ENCODE results near the gene CACNA1I.

CACNA1I gene

DNA sequence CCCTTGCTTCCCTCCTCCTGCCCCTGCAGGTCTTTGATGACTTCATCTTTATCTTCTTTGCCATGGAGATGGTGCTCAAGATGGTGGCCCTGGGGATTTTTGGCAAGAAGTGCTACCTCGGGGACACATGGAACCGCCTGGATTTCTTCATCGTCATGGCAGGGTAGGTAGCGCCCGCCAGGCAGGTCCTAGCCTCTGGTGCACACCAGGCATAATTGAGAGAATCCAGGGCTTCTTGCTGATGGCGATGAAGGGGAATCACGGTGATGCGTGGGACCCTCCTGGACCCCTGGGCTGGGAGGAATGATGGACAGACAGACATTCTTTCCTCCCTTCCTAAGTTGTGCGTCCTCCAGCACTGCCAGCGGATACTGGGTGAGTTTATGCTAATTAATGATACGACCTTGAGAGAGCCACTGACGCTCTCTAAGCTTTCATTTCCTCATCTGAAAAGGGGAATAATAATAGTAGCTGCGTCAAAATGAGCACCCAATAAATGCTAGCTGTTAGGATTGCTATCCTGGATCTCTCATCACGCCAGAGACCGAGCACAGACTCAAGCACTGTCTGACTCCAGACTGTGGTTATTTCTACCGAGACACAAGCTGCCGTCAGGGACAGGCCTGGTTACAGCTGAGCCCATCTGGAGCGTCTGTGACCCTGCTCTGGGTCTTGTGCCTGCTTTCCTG is 30.1 kb downstream of the CACNA1I start:
- no peak for DNase-seq

GRCh38 chr22:39601180-39601535 is 30.6 kb downstream of the CACNA1I start:
- no peak for DNase-seq

- no peak for DNase-seq
Observed at GRCh38 chr22:39603345-39603744, 32.8 kb downstream of the CACNA1I start.

- no peak for DNase-seq
Observed at GRCh38 chr22:39610246-39610645, 39.7 kb downstream of the CACNA1I start.

GRCh38 chr22:39610766-39611165 is 40.2 kb downstream of the CACNA1I start:
- DNase-seq, result no peak

DNA sequence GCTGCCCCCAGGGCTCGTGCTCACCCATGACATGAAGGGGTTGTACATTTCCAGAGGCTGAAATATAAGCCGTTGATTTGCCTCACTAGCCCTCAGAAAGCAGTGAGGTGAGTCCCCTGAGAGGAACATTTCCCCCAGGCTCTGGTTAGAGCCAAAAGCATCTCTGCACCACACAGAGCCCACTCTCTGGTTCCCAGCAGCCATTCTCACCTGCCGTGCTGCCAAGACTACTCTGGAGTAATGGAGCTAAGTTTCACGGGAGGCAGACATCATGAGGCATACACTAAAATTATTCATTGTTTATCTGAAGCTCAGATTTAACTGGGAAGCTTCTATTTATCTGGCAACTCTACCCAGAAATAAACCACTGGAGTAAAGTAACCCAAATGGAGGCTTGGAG is 40.8 kb downstream of the CACNA1I start:
- DNase-seq, result no peak

GRCh38 chr22:39612811-39613548 is 42.4 kb downstream of the CACNA1I start:
- DNase-seq, result no peak

DNA sequence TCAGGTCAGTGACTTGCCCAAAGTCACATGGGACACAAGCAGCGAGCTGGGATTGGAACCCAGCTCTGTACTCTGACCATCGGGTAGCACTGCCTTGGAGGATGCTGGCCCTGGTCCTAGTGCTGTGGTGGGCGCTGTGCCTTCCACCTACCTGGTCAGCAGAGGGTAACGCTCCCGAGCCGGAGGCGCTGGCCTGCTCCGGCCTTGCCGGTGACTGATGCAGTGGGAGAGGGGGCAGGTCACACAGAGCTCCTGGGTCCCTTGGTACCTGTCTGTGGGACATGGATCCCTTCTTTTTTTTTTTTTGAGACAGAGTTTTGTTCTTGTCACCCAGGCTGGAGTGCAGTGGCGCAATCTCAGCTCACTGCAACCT is 43.0 kb downstream of the CACNA1I start:
- DNase-seq, result no peak

GRCh38 chr22:39614442-39614841 is 43.9 kb downstream of the CACNA1I start:
- no peak for DNase-seq

- no peak for DNase-seq
Observed at GRCh38 chr22:39616051-39616450, 45.5 kb downstream of the CACNA1I start.

- DNase-seq, result no peak
Observed at GRCh38 chr22:39616781-39617180, 46.2 kb downstream of the CACNA1I start.

GRCh38 chr22:39617342-39617741 is 46.8 kb downstream of the CACNA1I start:
- DNase-seq, result no peak

GRCh38 chr22:39617970-39618757 is 47.6 kb downstream of the CACNA1I start:
- no peak for DNase-seq

DNA sequence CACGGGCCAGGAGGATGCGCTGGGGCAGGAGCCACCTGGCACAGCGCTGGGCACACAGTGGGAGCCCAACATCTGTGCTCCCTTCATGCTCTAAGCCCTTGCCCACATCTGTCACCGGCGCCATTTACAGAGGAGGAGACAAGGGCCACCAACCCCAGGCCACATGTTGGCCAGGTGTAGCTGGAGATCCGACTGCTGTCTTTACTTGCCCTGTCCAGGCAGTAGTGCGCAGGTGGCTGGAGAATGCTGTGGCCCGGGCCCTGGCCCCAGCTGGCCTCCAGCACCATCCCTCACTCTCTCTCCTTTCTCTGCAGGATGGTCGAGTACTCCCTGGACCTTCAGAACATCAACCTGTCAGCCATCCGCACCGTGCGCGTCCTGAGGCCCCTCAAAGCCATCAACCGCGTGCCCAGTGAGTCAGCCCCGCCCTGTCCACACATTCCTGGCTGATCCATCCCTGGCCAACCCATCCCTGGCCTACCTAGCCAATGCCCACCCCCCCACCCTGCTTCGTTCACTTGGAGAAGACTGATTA is 48.5 kb downstream of the CACNA1I start:
- DNase-seq, result no peak

DNA sequence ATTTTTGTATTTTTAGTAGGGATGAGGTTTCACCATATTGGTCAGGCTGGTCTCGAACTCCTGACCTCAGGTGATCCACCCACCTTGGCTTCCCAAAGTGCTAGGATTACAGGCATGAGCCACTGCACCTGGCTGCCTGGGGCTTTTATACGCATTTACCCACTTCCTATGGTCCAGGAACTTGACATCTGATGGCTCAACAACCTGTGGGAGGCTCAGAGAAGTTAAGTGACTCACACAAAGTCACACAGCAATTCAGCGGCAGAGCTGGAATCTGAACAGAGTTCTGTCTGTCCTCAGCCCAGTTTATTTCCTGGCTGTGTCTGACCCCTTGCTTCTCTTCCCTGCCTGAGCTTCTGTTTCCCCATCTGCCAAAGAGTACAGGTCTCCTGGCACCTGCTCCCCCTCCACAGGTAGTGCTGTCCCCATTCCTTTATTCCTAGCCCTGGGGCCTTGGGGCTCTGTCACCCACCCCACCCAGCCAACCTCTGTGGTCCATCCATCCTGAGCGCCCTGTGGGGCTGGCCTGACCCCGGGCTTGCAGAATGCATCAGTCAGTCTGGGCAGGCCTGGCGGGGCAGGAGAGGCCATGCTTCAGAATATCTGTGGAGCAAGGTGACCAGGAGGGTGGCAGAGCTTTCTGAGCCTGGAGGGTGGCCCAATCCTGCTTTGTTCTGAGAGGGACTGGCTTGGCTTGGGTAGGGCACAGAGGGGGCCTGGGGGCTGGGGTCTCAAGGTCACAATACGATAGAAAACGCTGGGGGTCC is 50.6 kb downstream of the CACNA1I start:
- no peak for DNase-seq

- DNase-seq, result no peak
Observed at GRCh38 chr22:39621826-39622225, 51.3 kb downstream of the CACNA1I start.

GRCh38 chr22:39622881-39623367 is 52.4 kb downstream of the CACNA1I start:
- DNase-seq, result no peak

DNA sequence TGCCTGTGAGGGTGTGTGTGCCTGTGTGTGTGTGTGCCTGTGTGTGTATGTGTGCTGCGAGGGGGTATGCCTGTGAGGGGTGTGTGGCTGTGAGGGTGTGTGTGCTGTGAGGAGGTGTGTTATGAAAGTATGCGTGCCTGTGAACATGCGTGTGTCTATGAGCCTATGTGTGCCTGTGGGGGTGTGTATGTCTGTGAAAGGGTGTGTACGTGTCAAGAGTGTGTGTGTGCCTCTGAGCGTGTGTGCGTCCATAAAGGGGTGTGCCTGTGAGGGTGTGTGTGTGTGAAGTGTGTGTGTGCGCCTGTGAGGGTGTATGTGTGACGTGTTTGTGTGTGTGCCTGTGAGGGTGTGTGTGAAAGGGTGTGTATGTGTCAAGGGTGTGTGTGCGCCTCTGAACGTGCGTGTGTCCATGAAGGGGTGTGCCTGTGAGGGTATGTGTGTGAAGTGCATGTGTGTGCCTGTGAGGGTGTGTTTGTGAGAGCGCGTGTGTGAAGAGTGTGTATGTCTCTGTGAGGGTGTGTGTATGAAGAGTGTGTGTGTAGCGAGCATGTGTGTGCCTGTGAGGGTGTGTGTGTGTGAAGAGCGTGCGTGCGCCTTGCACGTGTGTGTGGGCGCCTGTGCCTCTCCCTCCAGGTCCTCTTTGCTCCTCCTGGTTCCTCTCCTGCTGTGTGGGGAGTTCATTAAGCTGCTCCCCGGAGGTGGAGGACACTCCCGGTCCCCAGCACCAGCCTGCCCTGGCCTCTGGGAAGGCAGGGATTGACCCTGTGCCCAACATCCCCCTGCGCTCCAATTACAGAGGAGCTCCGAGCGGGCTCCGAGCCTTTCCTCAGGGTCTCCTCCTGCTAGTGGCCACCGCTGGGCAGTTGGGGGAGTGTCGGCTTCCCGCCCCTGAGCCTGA is 53.3 kb downstream of the CACNA1I start:
- no peak for DNase-seq

DNA sequence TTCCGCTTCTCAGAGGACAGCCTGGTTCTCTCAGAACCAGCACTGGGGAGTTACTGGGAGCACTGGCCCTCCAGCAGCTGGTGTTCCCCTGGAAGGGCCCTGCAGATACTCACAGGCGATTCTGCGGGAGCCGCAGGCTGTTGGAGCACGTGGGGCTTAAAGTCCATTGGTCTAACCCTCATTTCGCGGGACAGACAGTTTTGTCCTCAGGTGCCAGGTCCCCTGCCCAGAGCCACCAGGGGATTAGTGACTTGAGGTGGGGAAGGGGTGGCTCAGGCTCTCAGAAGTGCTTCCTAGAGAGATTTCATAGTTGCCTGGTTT is 53.9 kb downstream of the CACNA1I start:
- DNase-seq, result no peak

GRCh38 chr22:39625569-39626537 is 55.3 kb downstream of the CACNA1I start:
- DNase-seq, result no peak

- no peak for DNase-seq
Observed at GRCh38 chr22:39627208-39627607, 56.7 kb downstream of the CACNA1I start.

Measured in NCI-H2029 treated with DMSO at 0.1 percent for 48 hours (cell line).